Activated T-helper 2 cell treated with anti-CD3 and anti-CD28 coated beads, Interferon-gamma antibody, Interleukin-2, Interleukin-4, amounts not matched to agents 10 μg/mL and 5 μg/mL and 100 μg/mL, durations not matched to agents 14 hours and 24 hours and 36 hours (primary cell): ENCODE data around the gene KDM4C. TPM values are rescaled to one million over a fixed set of nuclear protein-coding genes. Genes with fewer than 3 reads are reported as not detected.
"Not testable (repeated sequence)": the region's sequence is repeated elsewhere in the genome, so short reads cannot be mapped to it uniquely, and the experiment has no call there.

Experiments
- DNase-seq: peaks from one replicate; pipeline ENCODE4 v3.0.0; 2021; ENCODE audit warnings: low spot score
- H3K27ac Mint-ChIP-seq: one replicate; pipeline ENCODE4 v1.8.0; 2021; ENCODE audit warnings: mixed read lengths
- H3K27me3 Mint-ChIP-seq: one replicate; pipeline ENCODE4 v1.8.0; 2021; ENCODE audit warnings: low read depth, mixed read lengths
- H3K36me3 Mint-ChIP-seq: one replicate; pipeline ENCODE4 v1.8.0; 2021; ENCODE audit warnings: low read depth, mixed read lengths
- H3K4me1 Mint-ChIP-seq: one replicate; pipeline ENCODE4 v1.8.0; 2021; ENCODE audit warnings: low read depth, mixed read lengths
- H3K4me3 Mint-ChIP-seq: one replicate; pipeline ENCODE4 v1.8.0; 2021; ENCODE audit warnings: low read depth, mild to moderate bottlenecking, moderate library complexity, mixed read lengths
- H3K9me3 Mint-ChIP-seq: one replicate; pipeline ENCODE4 v1.8.0; 2021; ENCODE audit warnings: mixed read lengths
- intact Hi-C: fragments of 100-400 bp; cut with micrococcal nuclease; formaldehyde crosslinking; loops from one replicate; pipeline ENCODE4 v1.15.1; 2023
- total RNA-seq: library from RNA; stranded (reverse); gene quantifications from 2 replicates; pipeline ENCODE4 v1.2.3, GENCODE V29; 2022

Gene KDM4C
- total RNA-seq, 1 donor from 2014 or later: 38.4 TPM

DNA sequence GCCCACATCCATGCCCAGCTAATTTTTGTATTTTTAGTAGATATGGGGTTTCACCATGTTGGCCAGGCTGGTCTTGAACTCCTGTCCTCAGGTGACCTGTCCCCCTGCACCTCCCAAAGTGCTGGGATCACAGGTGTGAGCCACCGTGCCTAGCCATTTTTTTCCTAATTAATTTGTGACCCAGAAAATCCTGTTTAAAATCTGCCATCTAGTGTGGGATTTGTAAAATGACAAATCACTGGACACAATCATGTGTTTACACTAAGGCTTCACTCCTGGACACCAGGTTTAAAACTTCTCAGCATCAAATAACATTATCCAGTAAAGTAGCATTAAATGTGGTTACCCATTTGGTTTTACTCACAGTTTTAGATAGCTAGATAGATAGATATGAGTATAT lies 18.6 kb upstream of the KDM4C start:
- DNase-seq: no peak
- Mint-ChIP-seq H3K9me3 (no peaks in the 10 kb centered on the region), H3K4me3 (no peak overlapping the region)

DNA sequence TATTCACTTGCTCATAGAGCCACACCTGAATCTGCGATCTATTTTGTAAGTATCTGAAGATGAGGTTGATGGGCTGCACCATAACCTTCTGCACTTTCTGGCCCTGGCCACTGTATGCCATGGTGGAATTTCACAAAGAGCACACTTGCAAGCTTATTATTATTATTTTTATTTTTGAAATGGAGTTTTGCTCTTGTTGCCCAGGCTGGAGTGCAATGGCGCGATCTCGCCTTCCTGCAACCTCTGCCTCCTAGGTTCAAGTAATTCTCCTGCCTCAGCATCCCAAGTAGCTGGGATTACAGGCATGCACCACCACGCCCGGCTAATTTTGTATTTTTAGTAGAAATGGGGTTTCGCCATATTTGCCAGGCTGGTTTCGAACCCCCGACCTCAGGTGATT lies 8.9 kb upstream of the KDM4C start:
- H3K27ac Mint-ChIP-seq, intact Hi-C loops: not testable (repeated sequence)

More for the DNA sequence above, 18.6 kb upstream of the KDM4C start:
- no peaks in the 10 kb centered on the region for H3K27me3 Mint-ChIP-seq
- H3K27ac Mint-ChIP-seq: no peak overlapping the region
- no peaks in the 10 kb centered on the region for H3K4me1 Mint-ChIP-seq
- intact Hi-C loops: no loop called here
- H3K36me3 Mint-ChIP-seq: no peaks in the 10 kb centered on the region

DNA sequence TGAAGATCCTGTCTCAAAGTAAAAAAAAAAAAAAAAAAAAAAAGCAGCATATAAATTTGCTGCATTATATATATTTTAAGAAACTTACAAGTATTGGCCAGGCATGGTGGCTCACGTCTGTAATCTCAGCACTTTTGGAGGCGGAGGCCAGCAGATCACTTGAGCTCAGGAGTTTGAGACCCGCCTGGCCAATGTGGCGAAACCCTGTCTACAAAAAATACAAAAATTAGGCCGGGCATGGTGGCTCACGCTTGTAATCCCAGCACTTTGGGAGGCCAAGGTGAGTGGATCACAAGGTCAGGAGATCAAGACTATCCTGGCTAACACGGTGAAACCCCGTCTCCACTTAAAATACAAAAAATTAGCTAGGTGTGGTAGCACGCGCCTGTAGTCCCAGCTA lies 2.9 kb upstream of the KDM4C start:
- H3K36me3 Mint-ChIP-seq, H3K4me3 Mint-ChIP-seq, H3K27me3 Mint-ChIP-seq, DNase-seq, H3K9me3 Mint-ChIP-seq, H3K27ac Mint-ChIP-seq: not testable (repeated sequence)
- intact Hi-C loops: loop anchor here (10.0 kb wide), 1 partner anchor 140 kb away; no protein-coding TSS in a partner anchor
- H3K4me1 Mint-ChIP-seq: peaks cover 19% of the 10 kb centered on the region

More for the DNA sequence above, 8.9 kb upstream of the KDM4C start:
- H3K4me3 Mint-ChIP-seq, H3K27me3 Mint-ChIP-seq, H3K36me3 Mint-ChIP-seq, H3K9me3 Mint-ChIP-seq, DNase-seq: not testable (repeated sequence)
- peaks cover 11% of the 10 kb centered on the region for H3K4me1 Mint-ChIP-seq

DNA sequence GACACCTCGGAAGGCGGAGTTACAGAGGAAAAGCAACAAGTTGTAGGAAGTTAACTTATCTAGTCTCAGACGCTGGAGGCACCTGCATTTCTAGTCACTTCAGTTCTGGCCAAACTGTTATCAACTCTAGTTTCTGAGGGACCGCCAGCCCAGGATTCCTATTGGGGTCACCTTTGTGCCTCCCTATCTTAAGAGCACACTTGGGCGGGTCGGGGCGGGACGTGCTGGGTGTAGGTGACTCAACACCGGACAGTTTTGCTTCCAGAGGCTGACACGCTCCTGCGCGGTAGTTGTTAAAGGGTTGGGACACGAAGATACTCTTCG lies 679 bp upstream of the KDM4C start:
- Mint-ChIP-seq H3K4me3 (peak overlapping the region; percentile 97), H3K9me3 (no peaks in the 10 kb centered on the region), H3K4me1 (peaks cover 14% of the 10 kb centered on the region), H3K27ac (peak overlapping the region; percentile 100), H3K36me3 (peaks cover 8% of the 10 kb centered on the region), H3K27me3 (no peaks in the 10 kb centered on the region)
- DNase-seq: peak; percentile 70
- intact Hi-C loops: loop anchor here (1.0 to 10.0 kb wide), 6 partner anchors 40 to 749 kb away; partner anchors contain the start of gene UHRF2

DNA sequence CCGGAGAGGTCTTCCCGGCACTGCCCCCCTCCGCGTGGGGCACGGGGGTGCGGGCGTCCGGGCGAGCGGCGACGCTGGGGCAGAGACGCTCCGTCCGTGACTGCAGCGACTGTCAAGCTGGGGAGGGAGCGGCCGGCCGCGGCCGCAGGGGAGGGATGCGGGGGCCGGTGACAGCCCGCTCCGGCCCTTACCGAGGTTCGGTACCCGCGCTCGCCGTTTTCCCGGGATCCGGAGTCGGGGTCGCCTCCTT lies 400 bp downstream of the KDM4C start:
- H3K27ac Mint-ChIP-seq: peak overlapping the region; percentile 90

DNA sequence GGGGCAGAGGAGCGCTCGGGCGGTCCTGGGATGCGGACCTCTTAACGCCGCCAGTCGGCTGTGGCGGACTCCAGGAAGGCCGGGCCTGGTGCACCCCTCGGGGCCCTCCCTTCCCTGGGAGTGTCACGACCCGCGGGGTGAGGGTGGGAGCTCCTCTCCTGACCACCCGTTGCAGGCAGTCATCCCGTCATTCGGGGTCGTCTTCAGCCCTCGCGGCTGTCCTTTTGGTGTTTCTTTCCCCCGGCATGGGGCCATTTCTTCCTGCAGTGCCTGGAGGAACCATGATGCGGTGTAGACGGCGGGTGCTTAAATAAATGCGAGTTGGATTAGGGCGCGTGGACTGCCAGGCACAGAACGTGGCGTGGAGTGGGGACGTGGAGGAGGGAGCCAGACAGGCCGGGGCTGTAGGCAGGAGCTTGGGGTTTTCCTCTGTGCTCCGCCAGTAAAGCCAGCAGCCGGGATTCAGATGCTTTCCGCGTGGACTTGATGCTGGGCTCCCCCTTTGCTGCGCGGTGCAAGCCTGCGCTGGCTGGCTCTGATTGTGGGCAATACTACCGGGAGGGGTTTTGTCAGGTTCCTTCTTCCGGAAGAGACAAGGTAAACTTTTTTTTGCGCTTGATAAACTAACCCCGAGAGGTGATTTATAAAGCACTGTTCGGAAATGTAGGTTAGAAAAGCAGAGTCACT lies 868 bp downstream of the KDM4C start:
- H3K9me3 Mint-ChIP-seq: peaks cover 6% of the 10 kb centered on the region
- H3K27me3 Mint-ChIP-seq: no peaks in the 10 kb centered on the region
- H3K36me3 Mint-ChIP-seq: peaks cover 18% of the 10 kb centered on the region
- H3K4me3 Mint-ChIP-seq: peak overlapping the region; percentile 97
- DNase-seq: peak; percentile 46
- intact Hi-C loops: loop anchor here (10.0 kb wide), 1 partner anchor 136 kb away; no protein-coding TSS in a partner anchor
- H3K27ac Mint-ChIP-seq: peak overlapping the region; percentile 90
- H3K4me1 Mint-ChIP-seq: peaks cover 22% of the 10 kb centered on the region

More for the DNA sequence above, 400 bp downstream of the KDM4C start:
- Mint-ChIP-seq H3K27me3 (no peaks in the 10 kb centered on the region), H3K9me3 (peaks cover 3% of the 10 kb centered on the region), H3K36me3 (peaks cover 15% of the 10 kb centered on the region), H3K4me1 (peaks cover 18% of the 10 kb centered on the region), H3K4me3 (peak overlapping the region; percentile 97)
- intact Hi-C loops: loop anchor here (10.0 kb wide), 1 partner anchor 137 kb away; no protein-coding TSS in a partner anchor
- no peak for DNase-seq

DNA sequence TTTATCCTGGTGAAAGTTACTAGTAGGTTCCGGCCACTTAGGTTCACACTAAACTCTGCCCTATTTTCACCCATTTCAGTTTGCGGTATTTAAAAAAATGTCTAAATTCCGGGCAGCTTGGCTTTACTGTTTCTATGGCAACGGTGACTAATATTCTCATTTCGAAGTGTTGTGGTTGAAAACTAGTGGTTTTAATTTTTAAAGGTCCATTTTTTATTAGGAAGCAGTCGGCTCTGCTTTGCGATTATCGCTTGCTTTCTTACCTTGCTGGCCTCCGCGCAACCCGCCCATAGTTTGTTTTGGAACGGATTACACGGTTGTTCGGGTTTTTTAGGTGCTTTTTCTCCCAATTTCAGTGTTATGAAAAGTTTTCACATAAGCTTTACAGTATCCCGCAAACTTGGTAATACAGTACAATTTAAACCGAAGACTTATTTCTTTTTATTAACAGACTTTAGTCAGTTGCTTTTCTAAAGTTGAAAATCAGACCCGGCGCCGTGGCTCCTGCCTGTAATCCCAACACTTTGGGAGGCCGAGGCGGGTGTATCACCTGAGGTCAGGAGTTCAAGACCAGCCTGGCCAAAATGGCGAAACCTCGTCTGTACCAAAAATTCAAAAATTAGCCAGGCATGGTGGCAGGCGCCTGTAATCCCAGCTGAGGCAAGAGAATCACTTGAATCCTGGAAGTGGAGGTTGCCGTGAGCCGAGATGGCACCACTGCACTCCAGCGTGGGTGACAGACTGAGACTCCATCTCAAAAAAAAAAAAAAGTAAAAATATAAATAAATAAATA lies 1.6 kb downstream of the KDM4C start:
- intact Hi-C loops: loop anchor here (10.0 kb wide), 1 partner anchor 135 kb away; no protein-coding TSS in a partner anchor
- Mint-ChIP-seq H3K36me3 (peaks cover 23% of the 10 kb centered on the region), H3K27ac (peak overlapping the region; percentile 90), H3K9me3 (peaks cover 6% of the 10 kb centered on the region), H3K4me1 (peaks cover 27% of the 10 kb centered on the region), H3K4me3 (peak overlapping the region; percentile 97), H3K27me3 (no peaks in the 10 kb centered on the region)
- DNase-seq: peak; percentile 20

DNA sequence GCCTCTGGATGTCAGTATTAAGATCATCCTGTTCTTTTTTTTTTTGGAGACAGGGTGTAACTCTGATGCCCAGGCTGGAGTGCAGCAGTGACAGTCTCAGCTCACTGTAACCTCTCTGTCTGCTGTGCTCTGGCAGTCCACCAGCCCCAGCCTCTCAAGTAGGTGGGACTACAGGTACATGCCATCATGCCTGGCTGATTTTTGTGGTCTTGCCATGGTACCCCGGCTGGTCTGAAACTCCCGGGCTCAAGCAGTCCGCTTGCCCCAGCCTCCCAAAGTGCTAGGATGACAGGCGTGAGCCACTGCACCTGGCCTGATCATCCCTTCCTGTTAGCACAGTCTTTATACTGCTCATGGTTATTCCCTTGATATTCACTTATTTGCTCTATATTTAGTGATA lies 3.5 kb downstream of the KDM4C start:
- no peak overlapping the region for H3K27ac Mint-ChIP-seq
- peaks cover 23% of the 10 kb centered on the region for H3K36me3 Mint-ChIP-seq
- H3K4me3 Mint-ChIP-seq: no peak overlapping the region
- no peaks in the 10 kb centered on the region for H3K27me3 Mint-ChIP-seq
- peaks cover 37% of the 10 kb centered on the region for H3K4me1 Mint-ChIP-seq
- intact Hi-C loops: no loop called here
- H3K9me3 Mint-ChIP-seq: peaks cover 6% of the 10 kb centered on the region
- DNase-seq: no peak

DNA sequence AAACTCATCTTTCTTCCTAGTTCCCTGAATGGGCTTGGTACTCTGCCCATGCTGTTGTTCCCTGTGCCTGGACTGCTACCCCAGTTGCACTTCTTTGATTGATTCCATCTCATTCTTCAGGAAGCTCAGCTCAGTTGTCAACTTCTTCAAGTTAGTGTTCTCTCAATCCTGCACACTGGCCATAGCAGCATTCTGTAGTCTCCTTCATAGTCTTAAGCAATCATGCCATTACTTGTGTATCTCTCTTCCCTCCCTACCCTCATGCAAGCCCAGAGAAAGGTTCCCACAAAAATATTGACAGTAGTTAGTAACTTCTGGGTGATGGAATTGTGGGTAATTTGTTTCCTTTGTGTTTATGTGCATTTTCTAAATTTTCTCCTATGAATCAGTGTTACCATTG lies 5.5 kb downstream of the KDM4C start:
- H3K27me3 Mint-ChIP-seq: no peaks in the 10 kb centered on the region
- peaks cover 23% of the 10 kb centered on the region for H3K36me3 Mint-ChIP-seq
- intact Hi-C loops: no loop called here
- DNase-seq: no peak
- H3K9me3 Mint-ChIP-seq: peaks cover 6% of the 10 kb centered on the region
- no peak overlapping the region for H3K4me3 Mint-ChIP-seq
- peak overlapping the region; percentile 47 for H3K27ac Mint-ChIP-seq
- peaks cover 34% of the 10 kb centered on the region for H3K4me1 Mint-ChIP-seq

DNA sequence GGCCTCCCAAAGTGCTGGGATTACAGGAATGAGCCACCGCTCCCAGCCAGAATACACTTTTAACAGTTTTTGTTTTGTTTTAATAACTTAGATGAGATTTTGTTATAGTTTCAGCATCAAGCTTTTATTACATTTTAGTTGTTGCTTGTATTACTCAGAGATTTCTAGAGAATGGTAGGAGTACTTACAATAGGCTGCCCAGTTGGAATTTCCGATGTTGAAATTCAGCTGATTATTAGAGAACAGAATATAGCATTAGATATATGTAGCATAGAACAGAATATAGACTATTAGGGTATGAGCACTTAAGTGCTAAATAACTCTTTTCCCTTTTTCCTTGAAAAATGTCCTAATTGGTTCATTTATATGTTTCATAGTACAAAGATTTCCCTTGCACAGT lies 6.2 kb downstream of the KDM4C start:
- Mint-ChIP-seq H3K9me3 (peaks cover 6% of the 10 kb centered on the region), H3K27me3 (no peaks in the 10 kb centered on the region), H3K27ac (no peak overlapping the region), H3K36me3 (peaks cover 23% of the 10 kb centered on the region), H3K4me1 (peaks cover 35% of the 10 kb centered on the region), H3K4me3 (no peak overlapping the region)
- intact Hi-C loops: no loop called here
- no peak for DNase-seq

DNA sequence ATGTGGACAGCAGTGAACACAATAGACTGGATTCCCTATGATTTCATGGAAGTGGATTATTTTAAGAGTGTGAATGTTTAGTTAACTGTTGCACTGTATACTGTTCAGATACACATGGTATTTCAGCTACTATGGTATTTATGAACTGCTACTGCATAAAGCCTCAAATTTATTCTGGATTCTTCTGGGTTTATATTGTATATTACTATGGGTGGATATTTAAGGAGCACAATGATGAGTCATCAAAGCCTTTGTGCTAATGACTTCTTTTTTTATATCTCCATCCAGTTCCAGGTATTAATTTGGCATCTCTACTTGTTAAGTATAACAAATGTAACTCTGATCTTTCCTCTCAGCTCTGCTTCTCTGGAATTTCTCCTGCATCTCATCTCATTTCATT lies 6.8 kb downstream of the KDM4C start:
- intact Hi-C loops: no loop called here
- DNase-seq: no peak
- no peaks in the 10 kb centered on the region for H3K27me3 Mint-ChIP-seq
- no peak overlapping the region for H3K4me3 Mint-ChIP-seq
- H3K9me3 Mint-ChIP-seq: peaks cover 6% of the 10 kb centered on the region
- peaks cover 23% of the 10 kb centered on the region for H3K36me3 Mint-ChIP-seq
- H3K27ac Mint-ChIP-seq: no peak overlapping the region
- H3K4me1 Mint-ChIP-seq: peaks cover 37% of the 10 kb centered on the region

DNA sequence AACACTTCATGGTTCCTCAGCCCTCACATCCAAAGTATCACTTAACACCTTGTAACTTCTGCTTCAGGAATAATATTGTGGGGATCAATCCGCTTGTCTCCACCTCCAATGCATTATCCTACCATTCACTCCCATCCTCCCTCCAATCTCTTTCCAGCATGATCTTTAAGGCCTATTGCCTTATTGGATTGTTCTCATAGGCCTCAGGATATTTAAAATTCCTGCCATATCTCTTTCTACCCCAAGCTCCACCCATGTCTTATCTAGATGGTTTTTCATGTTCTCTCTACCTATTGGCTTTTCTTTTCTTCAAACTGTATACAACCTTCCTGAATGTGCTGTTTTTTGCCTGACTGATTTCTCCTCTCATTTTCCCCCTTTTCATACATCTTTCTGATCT lies 7.2 kb downstream of the KDM4C start:
- intact Hi-C loops: no loop called here
- H3K4me1 Mint-ChIP-seq: peaks cover 36% of the 10 kb centered on the region
- H3K27me3 Mint-ChIP-seq: no peaks in the 10 kb centered on the region
- no peak overlapping the region for H3K27ac Mint-ChIP-seq
- no peak overlapping the region for H3K4me3 Mint-ChIP-seq
- no peak for DNase-seq
- peaks cover 22% of the 10 kb centered on the region for H3K36me3 Mint-ChIP-seq
- peaks cover 6% of the 10 kb centered on the region for H3K9me3 Mint-ChIP-seq

DNA sequence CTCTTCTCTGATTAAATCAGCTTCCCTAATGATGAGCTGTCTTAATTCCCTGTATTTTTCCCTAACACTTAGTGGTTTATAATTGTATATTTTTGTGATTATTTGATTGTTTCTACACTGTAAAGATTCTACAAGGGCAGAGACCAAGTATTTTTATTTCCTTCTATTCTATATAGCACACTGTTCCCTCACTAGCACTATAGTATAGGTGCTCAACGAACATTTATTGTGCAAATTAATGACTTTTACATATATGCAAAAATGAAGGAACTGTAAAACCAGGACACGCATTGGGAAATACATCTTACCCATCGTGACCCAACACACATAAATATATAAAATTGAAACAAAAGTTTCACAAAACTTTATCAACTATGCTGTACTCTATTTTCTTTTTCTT lies 7.6 kb downstream of the KDM4C start:
- Mint-ChIP-seq H3K27me3 (no peaks in the 10 kb centered on the region), H3K4me3 (no peak overlapping the region), H3K9me3 (peaks cover 6% of the 10 kb centered on the region), H3K4me1 (peaks cover 33% of the 10 kb centered on the region), H3K36me3 (peaks cover 20% of the 10 kb centered on the region), H3K27ac (no peak overlapping the region)
- no peak for DNase-seq
- intact Hi-C loops: no loop called here
